ENCODE data around the gene SNTG2.

SNTG2 gene

GRCh38 chr2:954687-955000 lies 4.0 kb downstream of the SNTG2 start:
- no peak for DNase-seq

GRCh38 chr2:955829-956731 lies 5.4 kb downstream of the SNTG2 start:
- no peak for DNase-seq

DNA sequence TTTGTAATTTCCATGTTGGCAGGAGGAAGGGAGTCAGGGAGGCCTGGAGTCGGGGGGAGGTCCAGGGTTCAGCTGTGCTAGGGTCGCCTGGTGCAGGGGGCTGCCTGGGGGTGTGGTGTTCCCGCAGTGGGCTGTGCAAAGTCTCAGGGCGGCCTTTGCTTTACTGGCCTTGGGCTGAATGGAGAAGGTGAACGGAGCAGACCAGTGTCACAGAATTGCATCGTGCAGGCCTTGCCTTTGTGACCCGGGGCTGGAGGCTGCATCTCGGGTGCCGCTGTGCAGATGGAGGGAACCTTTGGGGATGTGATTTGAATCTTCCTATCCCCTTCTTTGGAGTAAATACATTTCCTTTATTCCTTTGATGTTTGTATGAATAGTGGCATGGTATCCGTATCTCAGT lies 8.8 kb downstream of the SNTG2 start:
- no peak for DNase-seq

DNA sequence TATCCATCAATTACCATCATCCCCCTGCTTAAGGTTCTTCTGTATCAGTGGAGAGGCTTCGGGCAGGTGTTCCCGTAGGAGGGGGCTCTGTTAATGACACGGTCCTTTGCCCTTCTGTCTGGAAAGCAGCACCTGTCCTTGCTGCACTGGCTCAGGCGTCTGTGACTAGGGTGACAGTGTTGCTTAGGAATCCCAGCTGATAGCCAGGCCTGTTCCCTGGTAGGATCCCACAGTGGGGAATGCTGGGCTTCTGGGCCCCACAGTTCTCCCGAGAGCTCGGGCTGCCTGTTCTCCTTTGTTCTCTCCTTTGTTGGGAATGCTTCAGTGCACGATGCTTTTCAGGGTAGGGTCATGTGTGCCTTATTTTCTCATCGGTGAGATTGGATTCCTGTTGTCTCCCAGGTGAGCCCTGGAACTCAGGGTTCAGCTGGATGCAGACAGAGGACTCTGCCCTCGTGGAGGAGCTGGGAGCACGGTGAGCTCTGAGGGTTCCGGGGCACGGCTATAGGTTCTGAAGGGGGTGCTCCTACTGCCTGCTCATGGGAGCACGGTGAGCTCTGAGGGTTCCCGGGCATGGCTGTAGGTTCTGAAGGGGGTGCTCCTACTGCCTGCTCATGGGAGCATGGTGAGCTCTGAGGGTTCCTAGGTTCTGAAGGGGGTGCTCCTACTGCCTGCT lies 9.6 kb downstream of the SNTG2 start:
- peak; percentile 78 for DNase-seq

DNA sequence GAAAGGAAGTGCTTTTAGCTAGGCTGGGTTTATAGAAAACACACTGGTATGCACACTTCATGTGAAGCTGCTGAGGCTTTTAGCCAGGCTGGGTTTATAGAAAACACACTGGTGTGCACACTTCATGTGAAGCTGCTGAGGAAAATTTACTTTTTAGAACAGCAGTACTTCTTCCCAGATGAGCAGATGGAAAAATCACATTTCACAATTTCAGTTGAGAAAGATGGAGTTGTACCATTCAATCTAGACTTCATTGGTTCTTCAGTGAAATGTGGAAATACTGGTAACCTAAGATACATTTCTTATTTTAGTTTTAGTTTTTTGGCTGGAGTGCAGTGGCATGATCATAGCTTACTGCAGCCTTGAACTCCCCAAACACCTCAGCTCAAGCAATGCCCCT lies 11.1 kb downstream of the SNTG2 start:
- no peak for DNase-seq

GRCh38 chr2:963876-964275 lies 13.2 kb downstream of the SNTG2 start:
- DNase-seq, result no peak

DNA sequence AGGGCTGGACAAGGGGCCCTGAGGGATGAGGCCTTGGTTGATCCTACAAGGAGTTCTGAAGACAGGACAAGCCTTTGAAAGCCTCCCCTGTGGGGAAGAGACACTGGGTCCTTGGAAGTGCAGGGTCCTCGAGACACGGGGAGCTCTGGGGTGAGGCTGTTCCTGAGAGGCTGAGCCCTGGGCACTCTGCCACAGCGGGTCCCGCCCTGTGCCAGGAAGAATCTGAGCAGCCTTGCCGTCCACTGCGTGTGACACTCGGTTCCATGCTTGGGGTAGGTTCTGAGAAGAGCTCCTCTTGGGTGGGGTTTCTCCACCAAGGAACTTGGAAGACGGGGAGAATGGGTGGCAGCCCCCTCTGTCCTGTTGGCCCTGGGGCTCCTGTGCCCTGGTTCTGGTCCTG lies 13.9 kb downstream of the SNTG2 start:
- DNase-seq, result no peak

DNA sequence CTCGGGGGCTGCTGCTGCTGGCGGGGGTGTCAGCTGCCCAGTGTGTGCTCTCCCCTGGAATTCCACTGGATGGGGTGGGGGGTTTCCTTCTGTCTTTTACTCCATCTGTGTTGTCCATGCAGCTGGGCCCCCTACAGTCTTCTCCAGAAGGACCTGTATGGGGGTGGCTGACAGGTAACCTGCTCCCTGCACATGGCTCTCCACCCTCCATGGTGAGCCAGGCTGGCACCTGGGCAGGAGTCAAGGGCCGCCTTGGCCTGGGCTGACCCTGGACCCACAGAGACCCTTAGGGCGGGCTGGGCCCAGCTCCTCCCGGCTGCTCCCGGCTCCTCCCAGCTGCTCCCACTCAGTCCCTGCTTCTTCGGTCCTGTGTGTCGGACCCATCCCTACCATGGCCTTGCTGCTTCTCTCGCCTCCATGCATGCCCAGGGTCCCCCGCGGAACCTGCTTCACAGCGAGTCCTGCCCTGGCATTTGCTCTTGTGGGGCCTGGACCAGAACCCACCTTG lies 15.0 kb downstream of the SNTG2 start:
- no peak for DNase-seq

DNA sequence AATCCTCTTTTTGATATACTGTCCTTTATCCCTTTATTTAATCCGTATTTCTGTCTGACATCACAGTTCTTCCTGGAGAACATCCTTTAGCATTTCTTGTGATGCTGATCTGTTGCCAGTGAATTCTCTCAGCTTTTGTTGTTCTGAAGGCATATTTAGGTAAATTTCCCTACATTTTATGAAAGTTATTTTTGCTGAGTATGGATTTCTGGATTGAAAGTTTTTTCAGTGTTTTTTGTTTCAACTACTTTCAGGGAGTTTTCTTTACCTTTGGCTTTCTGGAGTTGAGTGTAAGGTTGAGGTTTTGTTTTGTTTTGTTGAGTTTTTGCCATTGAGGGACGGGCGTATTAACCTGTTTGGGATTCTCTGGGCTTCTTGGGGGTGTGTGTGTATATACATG lies 22.5 kb downstream of the SNTG2 start:
- no peak for DNase-seq

- no peak for DNase-seq
These were observed 23.4 kb downstream of the SNTG2 start for GRCh38 chr2:974054-974453.

GRCh38 chr2:974502-974901 lies 23.9 kb downstream of the SNTG2 start:
- DNase-seq, result no peak

- DNase-seq, result no peak
These were observed 24.4 kb downstream of the SNTG2 start for GRCh38 chr2:975095-975494.

DNA sequence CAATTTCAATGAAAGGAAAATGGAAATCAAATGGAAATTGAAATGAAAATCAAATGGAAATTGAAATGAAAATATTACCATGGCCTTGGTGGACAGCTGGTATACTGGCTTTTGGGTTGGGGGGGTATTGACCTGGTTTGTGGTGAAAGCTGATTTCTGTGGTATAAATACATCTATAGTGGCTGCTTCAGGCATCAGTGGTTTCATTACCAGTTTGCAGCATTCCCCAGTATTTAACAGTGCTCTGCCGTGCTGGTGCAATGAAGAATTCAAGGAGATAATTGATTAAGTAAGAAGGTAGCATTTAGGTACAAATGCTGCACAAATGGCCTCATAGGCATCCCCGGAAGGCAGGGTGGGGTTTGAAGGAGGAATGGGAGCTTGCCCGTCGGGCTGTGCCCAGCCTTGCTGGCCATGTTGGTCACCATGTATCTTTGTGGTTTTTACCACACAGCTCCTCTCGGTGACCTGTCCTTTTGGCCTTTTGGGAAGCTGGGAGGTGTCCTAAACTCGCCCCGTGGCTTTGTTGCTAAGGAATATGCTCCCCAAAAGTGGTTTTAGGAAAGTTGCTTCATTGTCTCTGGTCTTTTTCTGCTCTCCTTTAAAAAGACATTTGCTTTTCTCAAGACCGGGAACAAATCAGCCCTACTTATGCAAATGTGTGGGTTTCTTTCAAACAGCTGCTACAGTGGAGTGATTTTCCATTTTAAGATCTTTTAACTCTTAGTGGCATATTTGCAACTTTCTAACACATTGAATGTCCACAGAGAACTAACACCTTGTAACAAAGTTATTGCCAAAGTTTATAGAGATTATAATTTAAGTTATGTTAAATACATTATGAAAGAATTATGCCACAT lies 28.6 kb downstream of the SNTG2 start:
- DNase-seq, result no peak

GRCh38 chr2:980176-980575 lies 29.5 kb downstream of the SNTG2 start:
- peak; percentile 27 for DNase-seq

DNA sequence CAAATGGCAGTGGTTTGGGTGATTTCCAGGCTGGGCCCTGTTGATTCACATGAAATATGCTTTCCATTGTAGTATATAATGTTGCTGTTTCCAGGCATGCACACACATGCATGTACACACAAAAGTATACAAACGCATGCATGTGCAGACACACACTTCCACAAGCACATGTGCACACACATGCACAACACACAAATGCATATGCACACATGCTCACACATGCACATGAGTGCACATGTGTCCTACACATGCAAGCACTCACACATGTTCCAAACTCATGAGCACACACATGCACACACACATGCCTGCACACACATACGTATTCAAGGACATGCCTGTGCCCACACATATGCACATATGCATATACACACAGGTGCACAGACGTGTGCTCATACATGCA lies 30.6 kb downstream of the SNTG2 start:
- no peak for DNase-seq

DNA sequence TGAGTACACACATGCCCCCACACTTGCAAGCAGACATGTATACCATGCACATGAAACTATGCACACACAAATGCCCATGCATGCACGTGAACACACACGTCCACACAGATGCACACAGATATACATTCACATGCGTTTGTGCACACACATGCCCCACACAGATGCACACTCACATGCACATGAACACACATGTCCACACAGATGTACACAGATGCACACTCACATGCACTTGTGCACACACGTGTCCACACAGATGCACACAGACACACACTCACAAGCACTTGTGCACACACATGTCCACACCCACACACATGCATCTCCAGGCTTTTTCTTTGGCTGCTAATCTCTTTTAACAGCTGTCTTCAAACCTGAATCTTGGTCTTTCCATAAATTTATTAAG lies 31.1 kb downstream of the SNTG2 start:
- DNase-seq, result no peak

- no peak for DNase-seq
These were observed 34.8 kb downstream of the SNTG2 start for GRCh38 chr2:985317-985898.

- DNase-seq, result no peak
These were observed 37.1 kb downstream of the SNTG2 start for GRCh38 chr2:987789-988188.

DNA sequence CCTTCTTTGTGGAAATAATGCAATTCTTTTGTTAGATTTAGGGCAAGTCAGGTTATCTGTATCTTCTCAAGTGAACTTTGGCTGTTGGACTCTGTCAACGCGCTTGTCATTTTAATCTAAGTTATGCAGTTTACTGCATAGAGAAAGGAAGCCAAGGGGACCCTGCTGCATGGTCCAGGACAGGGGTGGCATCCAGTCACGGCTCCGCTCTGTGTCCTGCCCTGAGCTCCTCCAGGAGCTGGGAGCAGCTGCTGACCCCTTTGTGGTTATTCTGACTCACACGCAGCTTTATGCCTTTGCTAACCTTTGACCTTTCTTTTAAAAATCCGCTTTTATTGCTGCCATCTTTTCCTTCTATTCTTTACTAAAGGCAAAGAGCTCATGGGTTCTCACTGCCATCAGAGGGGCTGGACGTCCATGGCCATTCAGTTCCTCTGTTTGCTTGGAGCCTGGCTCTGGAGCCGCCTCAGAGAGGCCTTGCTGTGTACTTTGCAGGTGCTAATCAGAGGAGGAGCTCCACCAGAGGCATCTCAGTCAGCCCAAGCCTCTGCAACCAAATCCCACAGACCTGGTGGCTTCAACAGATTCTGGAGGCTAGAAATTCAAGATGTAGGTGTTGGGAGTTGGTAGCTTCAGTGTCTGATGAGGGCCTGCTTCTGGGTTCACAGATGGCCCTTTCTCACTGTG lies 39.3 kb downstream of the SNTG2 start:
- no peak for DNase-seq

DNA sequence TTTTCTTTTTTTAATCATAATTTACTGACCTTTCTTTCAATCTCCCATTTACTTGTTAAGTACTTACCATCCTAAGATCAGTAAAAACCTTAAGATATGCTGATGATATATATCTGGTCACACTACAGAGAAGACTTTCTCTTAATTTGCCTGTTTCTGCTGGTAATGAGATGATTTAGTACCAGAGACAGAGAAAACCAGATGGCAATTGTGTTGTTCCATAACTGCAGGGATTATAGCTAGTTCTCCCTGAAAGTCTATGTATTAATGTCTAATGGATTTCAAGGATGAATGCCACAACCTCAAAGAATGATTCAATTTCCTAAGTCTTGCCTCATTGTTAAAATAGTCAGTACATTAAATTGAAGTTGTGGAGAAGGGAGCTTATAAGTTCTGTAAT lies 40.3 kb downstream of the SNTG2 start:
- no peak for DNase-seq

DNA sequence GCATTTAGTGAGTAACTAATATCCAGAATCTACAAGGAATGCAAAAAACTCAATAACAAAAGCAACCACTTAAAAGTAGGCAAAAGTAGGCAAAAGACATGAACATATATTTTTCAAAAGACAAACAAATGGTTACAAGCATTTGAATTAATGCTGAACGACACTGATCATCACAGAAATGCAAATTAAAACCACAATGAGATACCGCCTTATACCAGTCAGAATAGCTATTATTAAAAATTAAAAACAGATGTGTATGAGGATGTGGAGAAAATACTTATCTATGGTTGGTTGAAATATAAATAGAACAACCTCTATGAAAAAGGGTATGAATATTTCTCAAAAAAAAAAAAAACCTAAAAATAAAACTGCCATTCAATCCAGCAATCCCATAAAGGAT lies 51.7 kb downstream of the SNTG2 start:
- DNase-seq, result no peak

GRCh38 chr2:1004398-1004797 lies 53.7 kb downstream of the SNTG2 start:
- DNase-seq, result no peak
